Measurements from ENCODE around the gene ZNF319. TPM values are rescaled to one million over a fixed set of nuclear protein-coding genes. Genes with fewer than 3 reads are reported as not detected.

Gene ZNF319
- total and polyA plus RNA-seq, 8 donors, result 3.5 to 7.0 (median 4.6) TPM

- no peak for TF ChIP-seq CTCF (IDR thresholded peaks at IDR 0.05)
- DNase-seq, result peak in 1 of 6 donors; percentile 75
- WGBS, 2 donors, result 93 to 99% methylated on average over 12 to 18 of the region's 18 CpGs
- H3K27me3 ChIP-seq, result no peaks in the 10 kb centered on the region
- no peak overlapping the region for H3K27ac ChIP-seq
- FAIRE-seq, result no peak
- H3K36me3 ChIP-seq, result peaks cover 0 to 44% (median 19%) of the 10 kb centered on the region in 3 donors
- H3K4me3 ChIP-seq, result no peak overlapping the region
- ATAC-seq, result no peak
- intact Hi-C loops (cut with DNase I), result no loop called here
- H3K4me1 ChIP-seq, result no peaks in the 10 kb centered on the region
- H3K9me3 ChIP-seq, result no peaks in the 10 kb centered on the region
Observed at GRCh38 chr16:58041628-58041955, 41.1 kb upstream of the ZNF319 start.

- ATAC-seq, result no peak
- Histone ChIP-seq H3K27ac (no peak overlapping the region), H3K4me3 (no peak overlapping the region), H3K36me3 (peaks cover 0 to 44% (median 19%) of the 10 kb centered on the region in 3 donors), H3K27me3 (no peaks in the 10 kb centered on the region), H3K9me3 (no peaks in the 10 kb centered on the region), H3K4me1 (no peaks in the 10 kb centered on the region)
- peak in 1 of 6 donors; percentile 65 for DNase-seq
- TF ChIP-seq CTCF (IDR thresholded peaks at IDR 0.05), result no peak
- FAIRE-seq, result no peak
- WGBS, 2 donors, result 83 to 87% methylated on average over 14 of the region's 14 CpGs
- intact Hi-C loops (cut with DNase I), result no loop called here
Observed at GRCh38 chr16:58040945-58041627, 40.6 kb upstream of the ZNF319 start.

DNA sequence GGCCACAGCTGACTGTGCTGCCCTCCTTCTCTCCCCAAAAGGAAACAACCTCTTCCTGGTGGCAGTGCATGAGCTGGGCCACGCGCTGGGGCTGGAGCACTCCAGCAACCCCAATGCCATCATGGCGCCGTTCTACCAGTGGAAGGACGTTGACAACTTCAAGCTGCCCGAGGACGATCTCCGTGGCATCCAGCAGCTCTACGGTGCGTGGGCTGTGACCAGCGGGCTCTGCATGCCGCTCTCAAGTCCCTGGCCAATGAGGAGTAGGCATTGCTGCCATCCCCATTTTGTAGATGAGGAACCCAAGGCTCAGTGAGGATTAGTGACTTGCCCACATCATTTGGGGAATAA is 40.0 kb upstream of the ZNF319 start:
- no peaks in the 10 kb centered on the region for H3K4me1 ChIP-seq
- 95 to 97% methylated on average over 12 of the region's 12 CpGs for WGBS, 2 donors
- intact Hi-C loops (cut with DNase I), result no loop called here
- no peak for DNase-seq
- ATAC-seq, result no peak
- H3K27me3 ChIP-seq, result no peaks in the 10 kb centered on the region
- no peak overlapping the region for H3K27ac ChIP-seq
- TF ChIP-seq CTCF (IDR thresholded peaks at IDR 0.05), result no peak
- no peaks in the 10 kb centered on the region for H3K9me3 ChIP-seq
- FAIRE-seq, result no peak
- H3K36me3 ChIP-seq, result peaks cover 0 to 44% (median 19%) of the 10 kb centered on the region in 3 donors
- H3K4me3 ChIP-seq, result no peak overlapping the region

DNA sequence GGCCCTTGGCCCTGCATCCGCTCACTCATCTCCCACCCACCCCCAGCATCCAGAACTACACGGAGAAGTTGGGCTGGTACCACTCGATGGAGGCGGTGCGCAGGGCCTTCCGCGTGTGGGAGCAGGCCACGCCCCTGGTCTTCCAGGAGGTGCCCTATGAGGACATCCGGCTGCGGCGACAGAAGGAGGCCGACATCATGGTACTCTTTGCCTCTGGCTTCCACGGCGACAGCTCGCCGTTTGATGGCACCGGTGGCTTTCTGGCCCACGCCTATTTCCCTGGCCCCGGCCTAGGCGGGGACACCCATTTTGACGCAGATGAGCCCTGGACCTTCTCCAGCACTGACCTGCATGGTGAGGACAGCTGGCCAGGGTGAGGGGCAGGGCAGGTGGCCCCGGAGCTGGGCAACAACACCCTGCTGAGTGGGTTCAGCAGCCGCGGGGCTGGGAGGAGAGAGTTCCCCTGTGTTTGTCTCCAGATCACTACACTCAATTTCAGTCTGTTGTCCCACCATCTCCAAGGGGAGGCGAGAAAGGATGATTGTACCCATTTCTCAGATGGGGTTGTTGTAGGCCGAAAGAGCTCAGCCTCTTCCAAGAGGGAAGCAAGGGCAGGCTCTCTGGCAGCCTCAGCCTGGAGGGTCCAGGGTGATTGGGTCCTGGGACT is 39.5 kb upstream of the ZNF319 start:
- no peak for ATAC-seq
- intact Hi-C loops (cut with DNase I), result no loop called here
- no peak for TF ChIP-seq CTCF (IDR thresholded peaks at IDR 0.05)
- peak in 1 of 6 donors; percentile 71 for DNase-seq
- H3K27ac ChIP-seq, result no peak overlapping the region
- no peak overlapping the region for H3K4me3 ChIP-seq
- H3K4me1 ChIP-seq, result no peaks in the 10 kb centered on the region
- WGBS, 2 donors, result 93 to 95% methylated on average over 26 of the region's 26 CpGs
- no peaks in the 10 kb centered on the region for H3K27me3 ChIP-seq
- FAIRE-seq, result no peak
- no peaks in the 10 kb centered on the region for H3K9me3 ChIP-seq
- peaks cover 0 to 44% (median 19%) of the 10 kb centered on the region in 3 donors for H3K36me3 ChIP-seq

GRCh38 chr16:58038219-58038641 is 37.8 kb upstream of the ZNF319 start:
- intact Hi-C loops (cut with DNase I), result no loop called here
- peak in 2 of 6 donors; percentile 11 to 65 for DNase-seq
- WGBS, 2 donors, result 93 to 96% methylated on average over 20 of the region's 20 CpGs
- peaks cover 2 to 7% (median 7%) of the 10 kb centered on the region in 3 donors for H3K4me1 ChIP-seq
- H3K36me3 ChIP-seq, result peaks cover 0 to 41% (median 19%) of the 10 kb centered on the region in 3 donors
- no peak overlapping the region for H3K27ac ChIP-seq
- TF ChIP-seq CTCF (IDR thresholded peaks at IDR 0.05), result no peak
- no peaks in the 10 kb centered on the region for H3K27me3 ChIP-seq
- H3K4me3 ChIP-seq, result no peak overlapping the region
- H3K9me3 ChIP-seq, result no peaks in the 10 kb centered on the region
- ATAC-seq, result no peak
- no peak for FAIRE-seq
